GM19099 (cell line): ENCODE measurements around the gene SEC24B.

Experiments
- POLR2A ChIP-seq: IDR thresholded peaks from 3 replicates; pipeline ENCODE4 v1.6.1; 2011; ENCODE audit warnings: low read depth; ENCODE audit not compliant: insufficient read length; ENCODE audit errors: extremely low read depth

Gene SEC24B

DNA sequence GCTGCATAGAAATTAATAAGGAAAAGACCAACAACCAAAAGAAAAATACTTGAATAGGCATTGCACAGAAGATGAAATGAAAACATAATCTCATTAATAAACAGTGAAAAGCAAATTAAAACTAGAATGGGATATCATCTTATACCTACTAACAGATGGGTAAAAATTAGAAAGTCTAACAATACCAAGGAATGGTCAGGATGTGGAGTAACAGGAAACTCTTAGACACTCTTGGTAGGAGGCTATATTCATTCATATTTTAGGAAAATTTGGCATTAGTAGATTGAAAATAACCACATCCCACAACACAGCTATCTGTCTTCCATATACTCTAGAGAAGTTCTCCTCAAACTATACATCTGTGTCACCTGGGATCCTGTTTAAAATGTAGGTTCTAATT, 36.3 kb downstream of the SEC24B start:
- TF ChIP-seq POLR2A = no peak

DNA sequence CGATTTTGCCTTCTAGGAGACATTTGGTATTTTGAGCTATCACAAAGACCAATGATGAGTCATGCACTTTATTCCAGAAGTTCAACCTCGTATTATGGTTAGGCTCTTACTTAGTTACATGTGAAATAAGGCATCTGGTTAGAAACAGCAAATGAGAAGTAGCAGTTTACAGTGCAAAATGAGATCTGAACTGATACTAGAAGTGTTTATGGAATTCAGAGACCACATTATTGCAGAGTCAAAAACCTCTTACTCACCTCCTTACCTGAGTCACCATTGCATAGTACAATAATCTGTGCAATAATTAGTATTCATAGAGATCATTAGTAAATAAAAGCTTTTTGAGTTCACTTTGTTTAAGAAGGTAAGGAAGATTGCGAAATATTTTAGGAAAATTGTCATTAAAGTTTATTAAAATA, 38.7 kb downstream of the SEC24B start:
- no peak for TF ChIP-seq POLR2A

DNA sequence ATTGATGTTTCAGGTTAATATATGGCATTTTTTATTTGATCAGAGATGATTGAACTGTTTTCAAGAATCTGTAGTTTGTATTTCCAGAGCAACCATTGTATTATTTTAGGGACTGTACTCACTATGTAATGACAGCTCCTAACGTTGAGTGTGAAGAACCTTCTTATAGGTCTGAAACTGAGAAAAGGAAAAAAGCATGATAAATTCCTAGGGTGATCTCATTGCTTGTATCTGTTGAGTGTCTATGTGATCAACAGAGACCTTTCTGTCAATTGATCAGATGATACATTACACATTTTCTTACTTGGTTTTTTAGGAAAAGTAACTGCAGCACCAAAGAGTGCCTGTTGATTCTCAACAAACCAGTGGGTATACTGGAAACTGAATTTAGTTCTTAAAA, 40.2 kb downstream of the SEC24B start:
- no peak for TF ChIP-seq POLR2A

DNA sequence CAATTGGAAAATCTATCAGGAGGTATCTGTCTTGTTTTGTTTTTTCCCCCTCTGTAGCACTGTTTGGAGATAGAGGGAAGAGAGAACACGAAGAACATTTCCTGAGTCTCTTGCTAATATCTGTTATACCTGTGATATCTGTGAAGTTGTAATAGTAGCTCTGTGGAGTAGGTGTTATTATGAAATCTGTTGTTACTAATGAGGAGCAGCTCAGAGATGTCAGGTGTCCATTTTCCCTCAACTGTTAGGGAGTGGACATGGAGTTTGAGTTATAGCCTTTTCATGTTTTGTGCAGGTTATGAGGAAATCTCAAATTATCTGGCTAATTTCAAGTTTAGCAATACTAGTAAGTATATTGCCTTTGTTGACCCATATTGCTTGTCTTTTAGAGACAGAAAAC, 52.4 kb downstream of the SEC24B start:
- TF ChIP-seq POLR2A = no peak

DNA sequence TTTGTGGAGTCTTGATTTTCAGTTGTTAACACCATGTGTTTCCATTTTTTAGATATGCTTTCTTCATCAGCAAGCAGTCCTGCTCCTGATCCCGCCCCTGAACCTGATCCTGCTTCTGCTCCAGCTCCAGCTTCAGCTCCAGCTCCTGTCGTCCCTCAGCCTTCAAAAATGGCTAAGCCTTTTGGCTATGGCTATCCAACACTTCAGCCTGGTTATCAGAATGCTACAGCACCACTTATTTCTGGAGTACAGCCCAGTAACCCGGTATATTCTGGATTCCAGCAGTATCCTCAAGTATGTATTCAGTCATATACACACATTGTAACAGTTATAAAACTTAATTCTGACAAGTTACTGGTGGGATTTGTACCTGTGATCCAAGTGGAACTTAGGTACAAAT, 60.9 kb downstream of the SEC24B start:
- no peak for TF ChIP-seq POLR2A

DNA sequence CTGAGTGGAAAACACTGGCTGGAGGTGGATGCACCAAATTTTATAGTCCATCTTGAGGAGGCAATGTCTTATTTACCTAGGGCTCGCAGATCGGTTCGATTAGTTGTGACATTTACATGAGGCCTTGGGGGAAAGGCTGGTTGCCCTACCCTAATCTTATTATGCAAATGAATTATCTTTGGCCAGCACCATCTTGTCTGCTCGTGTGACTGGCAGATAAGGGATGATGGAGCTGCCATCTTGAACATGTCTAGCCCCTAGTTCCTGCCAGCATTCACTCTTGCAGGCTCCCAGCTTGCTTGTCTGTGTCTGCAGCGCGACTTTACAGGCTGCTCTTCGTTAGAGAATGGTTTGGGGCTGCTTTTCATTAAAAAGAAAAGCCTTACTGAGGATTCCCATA, 61.9 kb downstream of the SEC24B start:
- TF ChIP-seq POLR2A = no peak

DNA sequence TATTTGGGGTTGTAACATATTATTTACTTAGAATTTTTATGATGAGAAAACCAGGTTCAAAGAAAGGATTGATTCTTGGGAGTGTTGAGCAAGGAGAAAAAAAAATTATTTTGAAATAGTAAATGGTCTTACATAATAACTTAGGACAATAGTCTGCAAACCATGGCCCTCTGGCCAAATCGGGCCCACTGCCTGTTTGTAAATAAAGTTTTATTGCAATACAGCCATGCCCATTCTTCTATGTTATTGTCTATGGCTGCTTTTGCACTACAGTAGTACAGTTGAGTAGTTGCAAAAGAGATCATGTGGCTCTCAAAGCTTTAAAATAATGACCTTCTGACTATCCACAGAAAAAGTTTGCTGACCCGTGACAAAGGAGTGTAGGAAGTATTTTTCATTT, 63.3 kb downstream of the SEC24B start:
- TF ChIP-seq POLR2A = no peak

DNA sequence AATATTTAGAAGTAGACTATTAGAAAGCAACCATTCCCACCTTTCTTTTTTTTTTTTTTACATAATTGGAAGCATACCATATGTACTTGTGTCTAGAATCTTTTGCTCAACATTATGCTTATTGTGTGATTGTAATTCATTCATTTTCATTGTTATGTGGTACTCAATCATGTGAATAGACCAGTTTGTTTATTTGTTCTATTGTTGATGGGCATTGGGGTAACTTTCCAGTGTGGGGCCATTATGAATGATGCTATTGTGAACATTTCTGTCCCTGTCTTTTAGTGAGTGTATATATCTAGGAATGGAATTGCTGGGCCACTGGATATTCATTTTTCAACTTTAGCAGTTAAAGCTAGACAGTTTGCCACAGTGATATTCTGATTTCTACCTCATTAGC, 63.9 kb downstream of the SEC24B start:
- TF ChIP-seq POLR2A = no peak

DNA sequence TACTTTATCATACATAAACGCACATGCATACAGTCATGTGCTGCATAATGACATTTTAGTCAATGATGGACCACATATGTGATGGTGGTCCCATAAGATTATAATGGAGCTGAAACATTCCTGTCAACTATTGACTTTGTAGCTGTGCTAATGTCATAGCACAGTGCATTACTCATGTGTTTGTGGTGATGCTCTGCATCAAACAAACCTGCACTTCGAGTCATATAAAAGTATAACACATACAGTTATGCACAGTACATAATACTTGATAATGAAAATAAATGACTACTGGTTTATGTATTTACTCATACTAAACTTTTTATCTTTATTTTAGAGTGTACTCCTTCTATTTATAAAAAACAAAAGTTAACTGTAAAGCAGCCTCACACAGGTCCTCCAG, 65.9 kb downstream of the SEC24B start:
- no peak for TF ChIP-seq POLR2A

DNA sequence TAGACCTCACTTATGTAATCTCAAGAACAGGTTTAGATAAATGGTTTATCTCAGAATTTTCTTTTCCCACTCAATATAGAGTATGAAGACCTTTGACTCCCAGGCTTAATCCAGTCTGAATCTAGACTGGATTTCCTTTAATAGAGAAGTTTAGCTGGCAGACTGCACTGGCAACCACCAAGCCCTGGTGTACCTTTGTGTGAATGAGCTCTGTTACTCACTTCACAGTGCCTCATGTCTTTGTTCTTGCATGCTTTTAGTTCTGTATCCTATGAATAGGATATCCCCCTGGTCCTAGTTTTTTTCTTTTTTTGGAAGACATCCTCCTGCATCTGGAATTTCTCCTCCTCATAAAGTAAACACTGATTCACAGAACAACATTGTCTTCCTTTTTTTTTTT, 73.3 kb downstream of the SEC24B start:
- no peak for TF ChIP-seq POLR2A

DNA sequence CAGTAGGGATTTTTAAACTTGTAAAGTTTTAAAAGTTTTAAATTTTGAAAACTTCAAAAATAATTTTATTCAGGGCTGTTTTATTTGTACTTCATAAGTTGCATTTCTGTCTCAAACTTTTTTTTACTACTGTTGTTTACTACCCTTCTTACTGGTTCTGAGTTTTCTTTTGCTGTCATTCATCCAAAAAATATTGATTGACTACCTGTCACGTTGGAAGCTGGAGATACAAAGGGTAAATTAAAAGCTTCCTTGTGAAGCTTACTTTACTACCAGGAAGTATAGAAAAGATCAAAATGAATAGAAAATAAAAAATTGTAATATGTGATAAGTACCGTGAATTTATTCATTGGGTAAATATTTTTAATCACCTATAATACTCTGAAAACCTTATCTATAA, 77.1 kb downstream of the SEC24B start:
- TF ChIP-seq POLR2A = no peak

DNA sequence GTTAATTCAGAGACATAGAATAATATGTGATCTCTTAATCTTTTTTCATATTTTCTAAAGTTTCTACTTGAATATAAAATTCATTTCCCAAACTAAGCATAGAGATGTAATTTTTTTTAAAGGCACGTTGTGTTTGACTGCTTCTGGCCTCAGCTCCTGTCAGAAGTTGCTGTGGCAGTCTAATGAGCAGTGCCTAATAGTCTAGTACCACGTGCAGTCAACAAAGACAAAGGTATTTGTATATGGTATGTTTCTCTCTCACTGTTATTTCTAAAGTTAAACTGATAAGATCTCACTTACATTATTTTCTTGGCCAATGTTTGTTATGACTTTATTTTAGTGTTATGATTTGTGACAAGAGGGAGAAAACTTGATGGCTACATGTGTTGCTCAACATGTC, 77.8 kb downstream of the SEC24B start:
- no peak for TF ChIP-seq POLR2A

DNA sequence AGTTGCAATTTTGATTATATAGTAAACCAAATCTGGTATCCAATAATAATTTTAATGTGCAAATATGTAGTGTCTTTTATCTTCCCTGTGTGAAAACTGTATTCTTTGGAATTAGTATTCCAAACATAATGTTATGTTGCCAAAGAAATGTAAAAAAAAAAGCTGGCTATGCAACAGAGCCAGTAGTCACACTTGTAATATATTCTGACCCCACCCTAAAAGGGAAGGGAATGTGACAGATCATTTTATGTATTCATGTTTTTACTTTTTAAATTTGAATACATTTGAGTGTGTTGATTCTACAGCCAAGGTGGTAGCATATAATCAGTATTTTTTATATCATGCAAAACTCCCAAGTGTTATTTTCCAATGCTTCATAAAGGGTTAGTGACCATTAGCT, 98.6 kb downstream of the SEC24B start:
- no peak for TF ChIP-seq POLR2A

DNA sequence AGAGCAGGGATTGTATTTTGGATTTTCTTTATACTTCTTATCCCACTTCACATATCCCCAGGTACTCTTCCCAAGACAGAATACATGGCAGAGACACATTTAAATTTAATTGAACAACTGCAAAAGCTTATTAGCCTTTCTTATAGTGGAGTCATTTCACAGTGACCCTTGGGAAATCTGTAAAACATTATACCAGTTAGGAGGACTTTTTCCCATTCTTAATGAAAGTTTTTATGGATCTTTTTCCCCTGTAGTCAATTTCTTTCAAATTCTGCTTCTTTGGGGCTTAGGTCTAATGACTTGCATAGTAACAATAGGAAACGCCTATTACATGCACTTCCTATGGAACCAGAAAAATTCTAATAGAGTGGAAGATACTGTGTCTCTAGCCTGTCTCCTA, 111.8 kb downstream of the SEC24B start:
- TF ChIP-seq POLR2A = no peak

DNA sequence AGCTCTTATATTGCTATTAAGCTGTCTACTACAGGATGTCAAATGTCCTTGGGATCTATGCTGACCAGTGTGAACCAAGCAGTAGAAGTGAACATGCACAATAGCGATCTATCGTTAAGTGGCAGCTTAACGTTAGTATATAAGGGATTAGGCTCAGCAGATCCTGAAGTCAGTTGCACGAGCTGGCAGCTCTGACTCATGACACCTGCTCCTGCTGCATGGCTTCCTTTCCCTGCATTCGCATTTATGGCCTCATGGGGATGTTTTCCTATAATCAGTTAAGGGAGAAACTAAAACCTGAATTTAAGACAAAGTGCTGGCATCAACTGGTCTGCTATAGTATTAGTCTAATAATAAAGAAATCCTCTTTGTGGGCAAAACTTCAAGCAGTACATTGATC, 113.8 kb downstream of the SEC24B start:
- TF ChIP-seq POLR2A = no peak

DNA sequence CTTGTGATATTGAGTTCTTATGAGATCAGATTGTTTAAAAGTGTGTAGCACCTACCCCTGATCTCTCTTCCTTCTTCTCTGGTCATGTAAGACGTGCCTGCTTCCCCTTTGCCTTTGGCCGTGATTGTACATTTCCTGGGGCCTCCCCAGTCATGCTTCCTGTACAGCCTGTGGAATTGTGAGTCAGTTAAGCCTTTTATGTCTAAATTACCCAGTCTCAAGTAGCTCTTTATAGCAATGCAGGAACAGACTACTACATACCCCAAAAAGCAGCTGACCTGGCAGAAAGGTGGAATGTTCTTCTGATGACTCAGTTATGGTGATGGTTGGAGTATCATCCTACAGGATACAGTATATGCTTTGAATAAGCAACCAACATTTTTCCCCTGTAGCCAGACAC, 115.0 kb downstream of the SEC24B start:
- no peak for TF ChIP-seq POLR2A

DNA sequence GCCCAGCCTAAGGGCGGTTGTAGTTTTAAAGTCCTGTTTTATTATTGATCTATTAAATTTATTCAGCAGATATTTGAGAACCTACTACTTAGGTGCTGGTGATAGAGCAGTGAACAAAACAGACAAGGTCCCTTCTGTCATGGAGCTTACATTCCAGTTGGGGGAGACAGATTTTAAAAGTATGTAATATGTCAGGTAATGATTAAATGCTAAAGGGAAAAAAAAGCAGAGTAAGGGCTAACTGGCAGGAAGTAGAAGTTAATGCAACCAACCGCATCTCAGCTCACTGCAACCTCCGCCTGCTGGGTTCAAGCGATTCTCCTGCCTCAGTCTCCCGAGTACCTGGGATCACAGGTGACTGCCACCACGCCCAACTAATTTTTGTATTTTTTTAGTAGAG, 118.6 kb downstream of the SEC24B start:
- TF ChIP-seq POLR2A = no peak

DNA sequence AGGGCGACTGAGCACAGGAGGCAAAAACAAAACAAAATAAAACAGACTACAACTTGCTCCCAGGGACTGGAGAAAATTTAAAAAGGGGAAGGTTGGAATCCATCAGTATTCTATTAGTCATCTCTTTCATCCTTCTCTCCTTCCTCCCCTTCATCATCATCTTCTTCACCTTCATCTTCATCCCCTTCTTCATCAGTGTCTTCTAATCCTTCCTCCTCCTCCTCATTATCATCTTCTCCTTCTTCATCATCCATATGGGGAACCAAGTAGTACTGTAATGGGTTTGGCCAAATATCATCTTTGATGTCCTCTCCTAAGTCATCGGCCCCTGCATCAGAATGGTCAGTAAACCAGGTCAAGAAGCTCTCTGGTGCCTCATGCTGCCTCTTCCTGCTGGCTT, 119.5 kb downstream of the SEC24B start:
- TF ChIP-seq POLR2A = no peak
